CD1c-positive myeloid dendritic cell (primary cell): ENCODE measurements around the gene GOPC.
"Not testable (repeated sequence)": the region's sequence is repeated elsewhere in the genome, so short reads cannot be mapped to it uniquely, and the experiment has no call there.

Experiments used
- DNase-seq: peaks from one replicate; pipeline ENCODE4 v3.0.0-alpha.2; 2016; ENCODE audit errors: extremely low spot score

Gene GOPC

GRCh38 chr6:117548797-117549301 lies 53.5 kb downstream of the GOPC start:
- no peak for DNase-seq

GRCh38 chr6:117547688-117548621 lies 54.4 kb downstream of the GOPC start:
- DNase-seq = peak; percentile 64

DNA sequence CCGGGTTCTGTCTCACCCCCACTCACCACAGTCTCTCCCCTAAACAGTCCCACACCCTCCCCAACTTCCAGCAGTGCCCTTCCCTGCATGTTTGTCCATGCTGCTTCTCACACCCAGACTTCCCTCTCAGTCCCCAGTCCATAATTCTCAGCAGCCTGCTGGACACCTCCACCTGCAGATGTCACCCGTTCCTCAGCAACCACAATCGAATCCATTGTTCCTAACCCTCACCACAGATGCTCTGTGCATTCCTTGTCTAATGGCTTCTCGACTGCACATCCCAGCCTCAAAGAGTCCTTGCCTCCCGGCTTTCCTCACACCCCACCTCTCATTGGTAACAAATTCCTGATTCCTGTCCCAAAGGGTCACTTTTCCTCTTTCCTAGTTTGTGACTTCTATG lies 55.6 kb downstream of the GOPC start:
- no peak for DNase-seq

- DNase-seq = no peak
Observed at GRCh38 chr6:117545161-117545595, 57.1 kb downstream of the GOPC start.

GRCh38 chr6:117544716-117545115 lies 57.6 kb downstream of the GOPC start:
- no peak for DNase-seq

DNA sequence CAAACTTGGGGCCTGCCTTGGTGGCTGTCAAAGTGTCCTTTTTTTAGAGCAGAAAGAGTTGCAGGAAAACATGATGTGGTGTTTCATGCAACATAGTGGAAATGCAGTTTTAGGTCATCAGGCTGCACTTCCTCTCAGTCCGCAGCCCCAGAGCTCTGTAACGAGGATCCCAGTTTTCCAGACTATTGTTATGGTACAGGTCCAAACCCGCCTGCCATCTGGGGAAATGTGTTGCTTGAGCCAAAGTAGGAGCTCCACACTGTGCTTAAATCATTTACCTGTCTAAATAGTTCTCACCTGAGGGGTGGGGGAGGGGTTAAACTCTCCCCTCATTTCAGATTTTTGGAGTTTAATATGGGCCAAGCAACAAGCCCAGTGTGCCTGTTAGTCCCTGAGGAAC lies 59.8 kb downstream of the GOPC start:
- no peak for DNase-seq

DNA sequence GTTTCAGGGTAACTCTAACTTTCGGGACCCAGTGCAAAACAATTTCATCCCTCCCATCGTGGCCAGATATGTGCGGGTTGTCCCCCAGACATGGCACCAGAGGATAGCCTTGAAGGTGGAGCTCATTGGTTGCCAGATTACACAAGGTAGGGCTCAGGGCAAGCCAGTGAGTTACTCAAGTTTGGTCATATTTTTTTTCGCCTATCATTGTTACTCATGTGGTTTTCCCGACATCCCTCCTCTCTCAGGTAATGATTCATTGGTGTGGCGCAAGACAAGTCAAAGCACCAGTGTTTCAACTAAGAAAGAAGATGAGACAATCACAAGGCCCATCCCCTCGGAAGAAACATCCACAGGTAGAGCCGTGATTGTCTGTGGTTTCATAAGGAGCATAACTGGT lies 61.6 kb downstream of the GOPC start:
- DNase-seq = no peak

DNA sequence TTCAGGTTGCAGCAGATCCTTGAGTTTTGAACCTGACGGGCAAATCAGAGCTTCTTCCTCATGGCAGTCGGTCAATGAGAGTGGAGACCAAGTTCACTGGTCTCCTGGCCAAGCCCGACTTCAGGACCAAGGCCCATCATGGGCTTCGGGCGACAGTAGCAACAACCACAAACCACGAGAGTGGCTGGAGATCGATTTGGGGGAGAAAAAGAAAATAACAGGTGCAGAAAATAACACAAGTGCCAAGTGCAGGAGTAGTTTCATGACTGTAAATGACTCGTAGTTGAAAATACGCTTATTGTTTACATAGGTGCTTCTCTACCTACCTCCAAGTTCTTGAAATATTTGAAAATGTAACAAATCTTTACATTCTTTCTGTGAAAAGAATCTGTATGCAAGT lies 63.7 kb downstream of the GOPC start:
- no peak for DNase-seq

DNA sequence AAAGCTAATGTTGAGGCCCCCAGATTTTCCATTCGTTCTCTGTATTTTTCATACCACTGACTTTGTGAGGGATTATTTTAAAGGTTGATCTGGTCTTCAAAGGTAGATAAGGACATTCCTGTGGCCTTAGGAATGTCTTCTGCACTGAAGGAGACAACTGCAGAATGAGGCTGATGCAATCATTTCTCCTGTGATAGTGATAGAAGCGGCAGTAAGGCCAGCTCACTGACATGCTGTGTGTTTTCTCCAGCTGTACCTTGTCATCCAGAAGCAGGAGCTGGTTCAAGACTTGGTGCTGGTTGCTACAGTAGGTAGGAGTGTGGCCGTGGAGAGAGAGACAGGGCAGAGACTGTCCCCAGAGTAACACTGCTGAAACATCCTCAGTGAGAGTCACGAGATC lies 66.0 kb downstream of the GOPC start:
- DNase-seq = no peak

- DNase-seq = no peak
Observed at GRCh38 chr6:117534974-117535373, 67.3 kb downstream of the GOPC start.

DNA sequence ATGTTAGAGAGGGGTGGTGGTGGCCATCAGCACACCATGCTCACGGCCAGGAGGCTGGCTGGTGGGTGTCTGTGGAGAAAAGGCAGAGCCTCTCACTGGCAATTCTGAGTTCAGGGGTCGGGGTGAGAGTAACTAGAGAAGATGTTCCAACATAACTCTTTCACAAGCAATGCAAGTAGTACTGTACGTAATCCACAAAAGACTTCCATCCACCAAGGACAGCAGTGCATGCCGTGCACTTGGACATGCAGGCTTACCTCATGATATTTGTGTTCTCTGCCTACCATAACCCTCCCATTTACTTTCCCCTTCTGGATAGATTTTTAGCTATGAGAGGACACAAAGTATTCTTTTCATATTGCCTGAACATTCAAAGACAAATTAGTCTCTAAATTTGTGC lies 68.5 kb downstream of the GOPC start:
- DNase-seq = no peak

GRCh38 chr6:117531809-117532725 lies 70.2 kb downstream of the GOPC start:
- no peak for DNase-seq

GRCh38 chr6:117531346-117531745 lies 71.0 kb downstream of the GOPC start:
- no peak for DNase-seq

- DNase-seq = no peak
Observed at GRCh38 chr6:117530467-117531242, 71.7 kb downstream of the GOPC start.

DNA sequence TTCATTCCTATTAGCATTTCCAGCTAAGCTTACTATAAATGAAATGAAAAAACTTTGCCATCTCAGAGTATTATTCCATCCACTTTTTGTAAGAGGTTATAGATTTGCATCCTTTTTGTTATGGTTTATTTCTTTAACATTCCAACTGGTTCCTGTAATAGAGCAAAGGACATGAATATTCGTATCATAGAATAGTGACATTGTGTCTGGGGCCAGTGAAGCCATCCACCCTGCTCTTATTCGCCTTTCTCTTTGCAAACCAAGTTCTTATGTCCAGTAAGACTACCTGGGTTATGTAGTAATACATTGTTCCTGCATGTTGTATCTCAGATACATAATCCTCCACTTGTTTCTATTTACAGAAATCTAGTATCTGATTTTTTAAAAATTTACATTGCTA lies 76.7 kb downstream of the GOPC start:
- DNase-seq = no peak

DNA sequence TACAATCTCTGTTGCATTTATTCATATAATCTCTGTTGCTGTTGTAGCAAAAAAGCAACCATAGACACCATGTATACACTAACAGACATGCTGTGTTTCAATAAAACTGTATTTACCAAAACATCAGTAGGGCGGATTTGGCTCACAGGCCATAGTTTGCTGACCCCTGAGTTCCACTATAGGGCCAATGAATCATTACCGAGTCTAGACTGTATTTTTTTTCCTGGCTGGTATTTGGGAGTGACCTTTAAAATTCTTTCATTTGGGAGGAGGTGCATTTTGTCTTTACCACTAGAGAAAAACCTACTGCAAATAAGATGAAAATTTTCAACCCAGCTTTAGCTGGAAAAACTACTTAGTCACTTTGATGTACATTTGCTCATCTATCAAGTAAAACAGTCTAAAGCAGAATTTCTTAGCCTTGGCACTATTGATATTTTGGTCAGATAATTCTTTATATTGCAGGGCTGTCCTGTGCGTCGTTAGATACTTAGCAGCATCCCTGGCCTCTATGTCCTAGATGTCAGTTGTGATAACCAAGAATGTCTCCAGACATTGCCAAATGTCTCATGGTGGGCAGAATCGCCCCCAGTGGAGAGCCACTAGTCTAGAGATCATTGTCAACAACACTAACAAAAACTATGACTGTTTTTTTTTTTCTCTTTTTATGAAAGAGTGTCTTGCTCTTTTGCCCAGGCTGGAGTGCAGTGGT lies 80.4 kb downstream of the GOPC start:
- DNase-seq = no peak

GRCh38 chr6:117520603-117521395 lies 81.5 kb downstream of the GOPC start:
- no peak for DNase-seq

- no peak for DNase-seq
Observed at GRCh38 chr6:117518870-117519269, 83.4 kb downstream of the GOPC start.

- not testable (repeated sequence) for DNase-seq
Observed at GRCh38 chr6:117517995-117518394, 84.3 kb downstream of the GOPC start.

DNA sequence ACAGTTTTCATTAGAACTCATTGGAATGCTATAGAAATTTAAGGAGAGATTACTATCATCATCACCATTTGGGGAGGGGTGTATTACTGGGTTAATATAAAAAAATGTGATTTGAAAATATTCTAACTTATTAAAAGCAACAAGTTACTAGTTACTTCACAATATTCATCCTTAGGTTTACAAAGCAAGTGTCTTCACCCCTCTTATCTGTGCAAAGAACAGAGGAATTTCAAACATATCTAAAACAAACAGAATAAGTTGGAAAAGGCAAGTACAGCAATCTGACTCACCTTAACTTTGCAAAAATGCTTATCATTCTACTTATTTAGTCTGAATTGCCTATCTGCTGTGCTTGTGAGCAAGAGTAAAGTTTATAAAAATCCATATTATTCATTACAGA lies 87.0 kb downstream of the GOPC start:
- no peak for DNase-seq
